GM12891 (cell line): ENCODE data around the gene CDK6.

Experiments used
- PAX5 ChIP-seq: IDR thresholded peaks from 2 replicates; pipeline ENCODE4 v1.6.1; 2011; ENCODE audit warnings: low read length, moderate library complexity, mild to moderate bottlenecking; ENCODE audit not compliant: insufficient read depth, severe bottlenecking
- POLR2A ChIP-seq: IDR thresholded peaks from 2 replicates; pipeline ENCODE4 v1.6.1; 2011; ENCODE audit warnings: low read depth, low read length, control low read depth
- POLR2AphosphoS5 ChIP-seq: IDR thresholded peaks from 2 replicates; pipeline ENCODE4 v1.6.1; 2011; ENCODE audit warnings: low read depth, low read length, control low read depth
- POU2F2 ChIP-seq: IDR thresholded peaks from 2 replicates; pipeline ENCODE4 v1.6.1; 2011; ENCODE audit warnings: low read depth, mild to moderate bottlenecking, control low read depth, low read length, moderate library complexity
- SPI1 ChIP-seq: IDR thresholded peaks from 2 replicates; pipeline ENCODE4 v1.6.1; 2011; ENCODE audit warnings: low read depth, low read length, control low read depth
- TAF1 ChIP-seq: IDR thresholded peaks from 2 replicates; pipeline ENCODE4 v1.6.1; 2011; ENCODE audit warnings: low read depth, low read length, control low read depth

DNA sequence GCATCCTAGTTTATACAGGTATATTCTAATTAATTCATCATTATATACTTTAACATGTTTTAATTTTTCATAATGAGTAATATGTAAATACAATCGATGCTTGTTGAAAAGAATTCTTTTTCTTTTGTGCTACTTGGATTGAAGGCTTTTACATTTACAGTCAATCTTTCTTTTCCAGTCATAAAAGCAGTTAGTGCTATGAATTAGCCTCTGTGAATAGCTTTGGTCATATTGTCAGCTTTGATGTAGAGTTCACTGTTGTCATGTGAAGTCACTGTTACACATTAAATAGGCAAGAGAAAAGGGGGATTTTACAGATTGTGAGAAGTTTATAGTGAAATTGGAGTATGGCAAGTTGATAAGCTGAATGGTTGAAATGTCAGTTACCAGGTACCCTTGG, 142.9 kb downstream of the CDK6 start:
- TF ChIP-seq POLR2A (no peak), POLR2AphosphoS5 (no peak), PAX5 (no peak), TAF1 (no peak), POU2F2 (no peak), SPI1 (no peak)
